K562 (cell line): ENCODE results near the gene ANO8. TPM values are rescaled to one million over a fixed set of nuclear protein-coding genes. Genes with fewer than 3 reads are reported as not detected.

Experiments used
- AFF1 ChIP-seq, 2 experiments: fragments of 450-650 bp; IDR thresholded peaks; 2 replicates each; pipeline ENCODE4 v1.6.1; 2018; ENCODE audit warnings: mild to moderate bottlenecking in 2 of 2, low read depth in 1 of 2; ENCODE audit not compliant: partially characterized antibody in 2 of 2
- BHLHE40 ChIP-seq: IDR thresholded peaks from 2 replicates; pipeline ENCODE4 v1.6.1; 2011; ENCODE audit warnings: low read length, improper control_type of control experiment
- CSDE1 ChIP-seq, 2 experiments: fragments of 450-650 bp; IDR thresholded peaks; 2 replicates each; pipeline ENCODE4 v1.6.1; 2016; ENCODE audit warnings: mild to moderate bottlenecking in 1 of 2
- E2F6 ChIP-seq, 2 experiments: IDR thresholded peaks; 2 replicates each; pipeline ENCODE4 v1.6.1; 2011; ENCODE audit warnings: borderline replicate concordance in 1 of 2, control low read depth in 1 of 2, low read depth in 1 of 2, low read length in 1 of 2, mild to moderate bottlenecking in 1 of 2, mixed read lengths in 1 of 2, moderate library complexity in 1 of 2; ENCODE audit not compliant: insufficient read depth in 1 of 2, insufficient read length in 1 of 2, poor library complexity in 1 of 2, severe bottlenecking in 1 of 2; ENCODE audit errors: extremely low read depth in 1 of 2
- EP400 ChIP-seq: fragments of 450-650 bp; IDR thresholded peaks from 2 replicates; pipeline ENCODE4 v1.6.1; 2017; ENCODE audit warnings: antibody characterized with exemption, mild to moderate bottlenecking, moderate library complexity
- ESRRB ChIP-seq: fragments of 250-450 bp; sonication (Bioruptor Pico); IDR thresholded peaks from 2 replicates; pipeline ENCODE4 v1.5.0; 2020; ENCODE audit warnings: mild to moderate bottlenecking, moderate library complexity, borderline replicate concordance
- FOXA1 ChIP-seq: fragments of 450-650 bp; IDR thresholded peaks from 2 replicates; pipeline ENCODE4 v1.6.1; 2016; ENCODE audit warnings: mild to moderate bottlenecking, borderline replicate concordance
- HNRNPUL1 ChIP-seq: fragments of 200-400 bp; formaldehyde crosslinking; IDR thresholded peaks from 2 replicates; pipeline ENCODE4 v1.6.1; 2017; ENCODE audit warnings: low read length
- MTA3 ChIP-seq: fragments of 450-650 bp; formaldehyde crosslinking; IDR thresholded peaks from 2 replicates; pipeline ENCODE4 v1.6.1; 2017; ENCODE audit warnings: mild to moderate bottlenecking, borderline replicate concordance
- MTF1 ChIP-seq: fragments of 250-450 bp; sonication (Bioruptor Pico); IDR thresholded peaks from 2 replicates; pipeline ENCODE4 v1.9.0; 2021; ENCODE audit warnings: moderate library complexity, mild to moderate bottlenecking, inconsistent platforms, borderline replicate concordance
- NR4A1 ChIP-seq, 2 experiments: fragments of 250-450 bp in 1 of 2; fragments of 450-650 bp in 1 of 2; sonication (Bioruptor Pico) in 1 of 2; IDR thresholded peaks; 2 replicates each; pipeline versions ENCODE4 v1.4.0 to v1.6.1; 2016 to 2020; ENCODE audit warnings: mild to moderate bottlenecking in 2 of 2, missing compliant biosample characterization in 1 of 2, missing genetic modification characterization in 1 of 2, moderate library complexity in 1 of 2
- SOX6 ChIP-seq: fragments of 450-650 bp; IDR thresholded peaks from 2 replicates; pipeline ENCODE4 v1.6.1; 2014; ENCODE audit warnings: mild to moderate bottlenecking
- TBP ChIP-seq: optimal IDR thresholded peaks from 2 replicates; pipeline ENCODE3; 2011; ENCODE audit warnings: low read depth, low read length, improper control_type of control experiment
- YY1 ChIP-seq, 3 experiments: IDR thresholded peaks; 2 replicates each; pipeline ENCODE4 v1.6.1; 2011; ENCODE audit warnings: low read length in 2 of 3, mild to moderate bottlenecking in 2 of 3, moderate library complexity in 2 of 3, borderline replicate concordance in 1 of 3, control low read depth in 1 of 3, low read depth in 1 of 3; ENCODE audit not compliant: insufficient read depth in 3 of 3, insufficient replicate concordance in 2 of 3, control insufficient read depth in 1 of 3, insufficient read length in 1 of 3; ENCODE audit errors: extremely low read depth in 1 of 3
- ZNF316 ChIP-seq: fragments of 450-650 bp; IDR thresholded peaks from 2 replicates; pipeline ENCODE4 v1.6.1; 2016
- ZNF707 ChIP-seq: fragments of 250-450 bp; sonication (Bioruptor Pico); conservative IDR thresholded peaks from 2 replicates; pipeline ENCODE4 v1.8.0; 2022; ENCODE audit warnings: inconsistent platforms, mild to moderate bottlenecking, moderate library complexity
- ZNF76 ChIP-seq: fragments of 250-450 bp; sonication (Bioruptor Pico); IDR thresholded peaks from 2 replicates; pipeline ENCODE4 v1.4.0; 2020; ENCODE audit warnings: mild to moderate bottlenecking, moderate library complexity, borderline replicate concordance
- polyA plus RNA-seq, 8 experiments: library from polyadenylated mRNA; depleted of rRNA in 4 of 8; stranded (reverse) in 5 of 8; unstranded in 3 of 8; fragments of >200 nt; fragmentation: Nextera tagmentation in 2 of 8; fragmentation: Illumina TruSeq in 1 of 8; extraction: Ambion mirVana in 2 of 8; extraction: Trizol in 1 of 8; gene quantifications; 2 replicates each; pipeline versions ENCODE4 v1.2.1 to v1.2.3, GENCODE V29; 2011 to 2014; ENCODE audit warnings: inconsistent platforms in 1 of 8, missing spikeins in 1 of 8
- total RNA-seq, 7 experiments: library from RNA; depleted of rRNA in 6 of 7; stranded (reverse); fragments of >200 nt in 6 of 7; fragmentation: Illumina TruSeq in 2 of 7; extraction: Trizol in 2 of 7; gene quantifications; 2 replicates each; pipeline versions ENCODE4 v1.2.1 to v1.2.3, GENCODE V29; 2011 to 2021; ENCODE audit warnings: low replicate concordance in 1 of 7
- TF ChIP-seq, protein P1 (sequence below): fragments of 250-450 bp; sonication (Bioruptor Pico); IDR thresholded peaks from 2 replicates; pipeline ENCODE4 v1.6.1; 2021; ENCODE audit warnings: mild to moderate bottlenecking
- TF ChIP-seq, protein P2 (sequence below): fragments of 450-650 bp; IDR thresholded peaks from one replicate; pipeline ENCODE4 v1.6.1; 2018; ENCODE audit warnings: mild to moderate bottlenecking, moderate library complexity; ENCODE audit not compliant: partially characterized antibody

The ANO8 gene
- total and polyA plus RNA-seq, 9 of the 15 experiments (the other 6 are each of a cell fraction or from before 2014, with no cell fraction given) = 0.07 to 7.6 (median 2.3) TPM; not detected in 1

- TF ChIP-seq, protein P1, sequence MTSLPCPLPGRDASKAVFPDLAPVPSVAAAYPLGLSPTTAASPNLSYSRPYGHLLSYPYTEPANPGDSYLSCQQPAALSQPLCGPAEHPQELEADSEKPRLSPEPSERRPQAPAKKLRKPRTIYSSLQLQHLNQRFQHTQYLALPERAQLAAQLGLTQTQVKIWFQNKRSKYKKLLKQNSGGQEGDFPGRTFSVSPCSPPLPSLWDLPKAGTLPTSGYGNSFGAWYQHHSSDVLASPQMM (CRISPR knock-in tag) = no peak
- no peak for TF ChIP-seq NR4A1 (CRISPR knock-in tag; IDR thresholded peaks at IDR 0.05)
- peak; percentile 57 for TF ChIP-seq NR4A1 (tag; IDR thresholded peaks at IDR 0.05)
- no peak for TF ChIP-seq HNRNPUL1
- no peak for TF ChIP-seq CSDE1 (IDR thresholded peaks at IDR 0.05)
- 0 out of 2 replicates have a peak, but pooled peaks have one; percentile 1 for TF ChIP-seq ZNF316
- no peak for TF ChIP-seq ZNF76 (CRISPR knock-in tag)
- no peak for TF ChIP-seq FOXA1
- peak in 1 of 2 experiments; percentile 90 for TF ChIP-seq AFF1 (IDR thresholded peaks at IDR 0.05; ENCODE audit: low read depth in 1 of 2, partially characterized antibody in 2 of 2)
- peak; percentile 76 for TF ChIP-seq SOX6
- peak; percentile 94 for TF ChIP-seq TBP
- TF ChIP-seq ESRRB (CRISPR knock-in tag) = no peak
- peak; percentile 93 for TF ChIP-seq MTA3
- TF ChIP-seq ZNF707 = no peak
- TF ChIP-seq, protein P2, sequence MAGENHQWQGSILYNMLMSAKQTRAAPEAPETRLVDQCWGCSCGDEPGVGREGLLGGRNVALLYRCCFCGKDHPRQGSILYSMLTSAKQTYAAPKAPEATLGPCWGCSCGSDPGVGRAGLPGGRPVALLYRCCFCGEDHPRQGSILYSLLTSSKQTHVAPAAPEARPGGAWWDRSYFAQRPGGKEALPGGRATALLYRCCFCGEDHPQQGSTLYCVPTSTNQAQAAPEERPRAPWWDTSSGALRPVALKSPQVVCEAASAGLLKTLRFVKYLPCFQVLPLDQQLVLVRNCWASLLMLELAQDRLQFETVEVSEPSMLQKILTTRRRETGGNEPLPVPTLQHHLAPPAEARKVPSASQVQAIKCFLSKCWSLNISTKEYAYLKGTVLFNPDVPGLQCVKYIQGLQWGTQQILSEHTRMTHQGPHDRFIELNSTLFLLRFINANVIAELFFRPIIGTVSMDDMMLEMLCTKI = no peak
- TF ChIP-seq EP400 = peak; percentile 97
- TF ChIP-seq BHLHE40 = no peak
- TF ChIP-seq E2F6 (IDR thresholded peaks at IDR 0.05; ENCODE audit: borderline replicate concordance in 1 of 2, extremely low read depth in 1 of 2, insufficient read depth in 1 of 2, insufficient read length in 1 of 2, low read depth in 1 of 2, low read length in 1 of 2, poor library complexity in 1 of 2, severe bottlenecking in 1 of 2) = peak; percentile 95 to 99
- TF ChIP-seq YY1 (IDR thresholded peaks at IDR 0.05; ENCODE audit: borderline replicate concordance in 1 of 3, control insufficient read depth in 1 of 3, extremely low read depth in 1 of 3, insufficient read depth in 3 of 3, insufficient read length in 1 of 3, insufficient replicate concordance in 2 of 3, low read depth in 1 of 3, low read length in 2 of 3) = peak; percentile 53 to 91 (median 82)
- no peak for TF ChIP-seq MTF1 (CRISPR knock-in tag)
These were observed 2.4 kb upstream of the ANO8 start, which contains the start of gene GTPBP3 (continued) for GRCh38 chr19:17336872-17337674.
